ENCODE data around the gene DENND2A. TPM values are rescaled to one million over a fixed set of nuclear protein-coding genes. Genes with fewer than 3 reads are reported as not detected.

The DENND2A gene
- total RNA-seq, 1 experiment from 2014 or later = 7.3 TPM

GRCh38 chr7:140586516-140586915, 54.1 kb downstream of the DENND2A start:
- Histone ChIP-seq H2BK15ac (ENCODE audit: low read depth, low read length) (no peak overlapping the region), H3K79me1 (ENCODE audit: insufficient read depth, low read depth, low read length, poor library complexity, severe bottlenecking) (no peaks in the 10 kb centered on the region), H3K27me3 (ENCODE audit: insufficient read depth, low read length) (no peaks in the 10 kb centered on the region), H3K4ac (ENCODE audit: low read depth, low read length) (no peak overlapping the region), H4K20me1 (ENCODE audit: control insufficient read depth, insufficient read depth, insufficient read length) (no peaks in the 10 kb centered on the region), H2BK5ac (ENCODE audit: insufficient read length, low read length) (no peak overlapping the region), H2AFZ (ENCODE audit: low read length) (no peak overlapping the region), H3K27ac (ENCODE audit: insufficient read length, low read depth, low read length) (no peak overlapping the region), H3K23ac (ENCODE audit: insufficient read length, low read depth, low read length) (no peak overlapping the region), H4K91ac (ENCODE audit: insufficient read length, low read depth, low read length) (no peak overlapping the region), H3K14ac (ENCODE audit: insufficient read depth, low read length) (no peak overlapping the region), H2AK5ac (ENCODE audit: insufficient read length, low read length) (no peak overlapping the region), H3T11ph (ENCODE audit: low read length) (no peak overlapping the region), H2BK20ac (ENCODE audit: low read depth, low read length, poor library complexity, severe bottlenecking) (no peak overlapping the region), H3K18ac (ENCODE audit: insufficient read length, low read depth, low read length) (no peak overlapping the region), H3K4me1 (ENCODE audit: insufficient read depth, low read length) (no peaks in the 10 kb centered on the region), H3K79me2 (ENCODE audit: insufficient read depth, low read length) (no peaks in the 10 kb centered on the region), H3K9ac (ENCODE audit: extremely low read depth, insufficient read length, low read length) (no peak overlapping the region), H3K9me3 (ENCODE audit: control insufficient read depth, low read depth, low read length) (no peaks in the 10 kb centered on the region), H4K8ac (replicated peaks; ENCODE audit: insufficient read length, low read depth, low read length) (no peak overlapping the region), H4K5ac (ENCODE audit: insufficient read length, low read depth, low read length) (no peak overlapping the region), H3K56ac (ENCODE audit: insufficient read length, low read depth, low read length) (no peak overlapping the region), H3K23me2 (ENCODE audit: insufficient read length, low read depth, low read length, poor library complexity, severe bottlenecking) (no peaks in the 10 kb centered on the region), H3K4me2 (ENCODE audit: insufficient read depth, insufficient read length, low read length) (no peak overlapping the region), H2BK120ac (ENCODE audit: low read depth, low read length, poor library complexity, severe bottlenecking) (no peak overlapping the region), H2BK12ac (ENCODE audit: insufficient read length, low read depth, low read length) (no peak overlapping the region)
- no peak for TF ChIP-seq CTCF (conservative IDR thresholded peaks at IDR 0.05)
- H3K27me3 Mint-ChIP-seq (ENCODE audit: low read depth) = no peaks in the 10 kb centered on the region
- DNase-seq = no peak
- H3K4me1 Mint-ChIP-seq = no peaks in the 10 kb centered on the region
- H3K27ac Mint-ChIP-seq = no peak overlapping the region; a peak in 1 of 7 replicates
- WGBS (ENCODE audit: extremely low coverage, insufficient read length, low lambda C conversion rate) = no CpG with 5 or more reads among the region's 3 CpGs
- H3K9me3 Mint-ChIP-seq = no peaks in the 10 kb centered on the region
- H3K36me3 Mint-ChIP-seq (ENCODE audit: insufficient read depth in 1 of 3, low read depth in 3 of 3) = peaks cover 0 to 4% (median 1%) of the 10 kb centered on the region in 3 experiments; a peak in 4 of 7 replicates
- no peak overlapping the region for H3K4me3 Mint-ChIP-seq
